NCI-H526 treated with DMSO at 0.1 percent for 48 hours (cell line): ENCODE measurements around the gene ST8SIA2.

Experiments used
- DNase-seq: peaks from one replicate; lab custom pipeline; 2025; lab: John Stamatoyannopoulos, UW

ST8SIA2 gene

DNA sequence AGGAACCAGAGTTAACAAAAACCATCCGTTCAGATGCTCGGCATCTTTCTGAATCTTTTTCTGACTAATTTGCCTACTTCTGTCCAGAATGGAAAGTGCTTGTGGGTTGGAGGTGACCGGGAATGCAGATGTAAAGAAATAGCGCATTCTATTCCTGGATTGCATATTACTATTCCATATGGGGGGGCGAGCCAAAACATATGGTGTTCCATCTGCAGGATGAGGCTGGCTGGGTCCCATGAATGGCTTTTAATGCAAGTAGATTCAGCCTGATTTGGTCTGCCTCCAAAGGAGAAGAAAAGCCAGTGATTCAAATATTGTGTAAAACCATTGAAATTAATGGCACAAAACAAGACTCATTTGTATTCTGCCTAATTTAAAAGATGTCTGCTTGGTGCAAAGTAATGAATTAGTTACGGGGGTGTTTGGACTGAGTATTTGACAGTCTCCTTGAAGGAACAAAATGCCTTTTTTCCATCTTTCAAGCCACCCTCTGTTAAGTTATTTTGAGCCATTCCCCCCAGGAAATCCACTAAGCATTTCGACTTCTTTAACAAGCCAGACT lies 99.0 kb downstream of the ST8SIA2 start:
- no peak for DNase-seq

DNA sequence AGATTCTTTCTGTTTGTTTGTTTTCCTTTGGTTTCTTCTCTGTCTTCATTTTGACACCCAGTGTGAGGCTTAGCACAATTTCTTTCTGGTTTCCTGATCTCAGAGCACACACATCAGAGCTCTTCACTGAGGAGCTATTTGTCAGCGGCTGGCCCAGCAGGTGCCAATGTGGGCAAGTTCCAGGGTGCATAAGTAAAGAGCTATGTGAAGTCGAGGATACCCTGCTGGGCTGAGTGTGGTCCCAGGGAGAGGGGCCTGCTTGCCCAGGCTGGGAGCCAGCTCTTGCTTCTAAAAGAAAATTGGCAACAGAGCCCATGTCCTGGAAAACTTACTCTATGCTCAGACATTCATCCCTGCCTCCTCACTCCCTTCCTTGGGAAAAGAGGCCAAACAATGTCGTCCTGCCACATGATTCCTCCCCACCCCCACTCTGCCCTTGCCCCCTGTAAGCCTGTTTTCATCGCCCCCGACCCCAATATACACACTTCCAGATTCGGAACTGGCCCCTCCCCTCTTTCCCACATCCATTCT lies 101.2 kb downstream of the ST8SIA2 start:
- no peak for DNase-seq

DNA sequence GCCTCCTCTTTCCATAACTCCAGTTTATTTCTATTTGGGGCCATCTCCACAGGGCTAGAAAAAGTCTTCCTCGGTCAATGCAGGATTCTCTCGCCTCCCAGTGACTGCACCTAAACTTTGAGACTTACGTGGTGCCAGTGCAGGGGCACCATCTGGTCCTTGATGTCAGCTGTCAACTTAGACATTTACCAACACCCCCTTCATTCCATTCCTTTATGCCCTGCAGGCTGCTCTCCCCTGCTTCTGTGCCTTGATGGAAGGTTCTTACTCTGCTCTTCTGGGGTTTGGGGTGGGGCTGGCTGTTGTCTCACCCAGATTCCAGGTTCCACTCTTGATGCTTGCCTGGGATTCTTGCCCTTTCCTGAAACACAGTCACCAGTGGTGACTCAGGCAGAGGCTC lies 101.8 kb downstream of the ST8SIA2 start:
- DNase-seq: no peak

DNA sequence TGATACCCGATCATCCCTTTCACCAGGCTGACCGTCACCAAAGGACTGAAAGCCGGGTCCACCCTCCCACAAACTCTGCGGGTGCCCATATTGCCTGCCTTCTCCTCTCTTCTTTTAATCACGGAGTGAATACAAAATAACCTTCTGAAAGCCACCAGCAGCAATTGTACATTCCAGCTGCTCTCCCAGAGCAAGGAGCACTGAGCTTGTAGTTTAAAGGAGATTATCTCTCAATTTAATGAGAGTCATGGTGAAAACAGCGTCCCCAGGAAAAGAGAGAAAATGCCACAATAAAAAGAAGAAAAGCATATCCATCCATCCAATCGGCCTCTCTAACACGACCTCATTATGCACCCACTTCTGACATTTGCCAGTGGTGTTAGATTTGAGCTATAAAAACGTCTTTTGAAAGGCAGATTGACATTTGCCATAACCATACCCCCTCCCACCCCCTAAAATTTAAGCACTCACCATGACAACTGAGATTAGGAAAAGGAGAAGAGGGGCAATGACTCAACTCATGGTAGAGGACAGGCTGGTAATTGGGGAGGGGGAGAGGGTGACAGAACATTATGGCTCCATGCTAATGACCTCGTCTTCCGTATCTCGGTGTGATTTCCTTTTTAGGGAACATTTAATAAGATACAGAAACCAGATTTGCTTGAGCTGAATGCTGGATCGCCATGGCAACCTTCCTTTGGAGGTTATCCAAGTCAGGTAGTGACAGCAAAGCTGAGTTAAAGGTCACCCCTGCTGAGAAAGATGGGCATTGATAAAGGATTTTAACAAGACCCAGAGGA lies 106.2 kb downstream of the ST8SIA2 start:
- no peak for DNase-seq

DNA sequence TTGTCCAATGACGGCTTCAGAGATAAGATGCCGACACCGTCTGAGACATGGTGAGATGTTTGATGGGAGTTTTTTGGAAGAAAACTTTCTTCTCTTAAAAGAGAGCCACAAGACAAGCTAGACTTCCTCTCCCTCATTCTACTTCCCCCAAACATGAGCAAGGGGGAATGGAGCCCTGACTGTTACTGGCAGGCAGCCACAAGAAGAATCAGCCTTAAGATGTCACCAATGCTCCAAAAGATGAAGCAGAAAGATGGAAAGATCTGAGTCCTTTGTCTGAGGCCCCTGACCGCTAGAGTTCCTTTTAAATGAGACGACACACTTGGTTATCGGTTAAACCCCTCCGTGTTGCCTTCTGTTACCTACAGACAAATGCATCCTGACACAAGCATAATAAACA lies 108.7 kb downstream of the ST8SIA2 start:
- no peak for DNase-seq

DNA sequence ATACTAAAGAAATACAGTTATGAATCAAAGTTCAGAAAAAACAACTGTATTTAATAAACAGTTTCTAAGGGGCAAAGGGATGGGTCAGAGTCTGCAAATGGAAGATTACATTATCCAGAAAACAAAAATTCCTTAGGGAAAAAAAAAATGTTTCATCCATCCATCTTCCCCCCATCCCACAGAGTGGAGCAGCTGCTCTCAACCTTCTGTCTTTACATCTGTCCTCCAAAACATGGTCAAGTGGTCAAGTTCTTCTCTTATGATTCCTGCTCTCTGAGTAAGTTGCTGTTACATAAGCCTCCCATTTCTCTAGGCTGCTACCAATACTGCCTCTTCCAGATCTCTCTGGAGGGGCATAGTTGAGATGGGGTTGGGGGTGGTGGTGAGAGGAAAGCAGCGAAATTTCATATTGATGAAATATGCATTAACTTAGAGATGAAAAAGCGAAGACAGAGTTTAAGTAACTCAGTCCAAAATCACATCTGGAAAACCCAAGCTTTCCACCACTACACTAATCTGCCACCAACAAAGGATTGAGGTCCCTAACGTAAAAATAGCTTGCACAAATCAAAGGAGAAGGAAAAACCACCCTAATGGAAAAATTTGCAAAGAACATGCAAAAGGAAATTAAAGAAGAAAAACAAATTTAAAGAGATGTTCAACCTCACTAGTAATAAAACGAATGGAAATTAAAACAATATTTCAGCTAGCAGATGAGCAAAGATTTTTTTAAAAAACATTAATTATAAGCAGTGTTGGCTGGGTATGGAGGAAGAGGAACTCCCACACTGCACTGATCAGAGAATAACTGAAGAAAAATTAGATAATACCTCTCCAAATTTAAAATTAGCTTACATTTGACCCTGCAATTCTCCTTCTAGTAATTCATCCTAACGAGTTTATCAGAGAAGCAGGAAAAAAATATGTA lies 109.5 kb downstream of the ST8SIA2 start:
- DNase-seq: no peak

DNA sequence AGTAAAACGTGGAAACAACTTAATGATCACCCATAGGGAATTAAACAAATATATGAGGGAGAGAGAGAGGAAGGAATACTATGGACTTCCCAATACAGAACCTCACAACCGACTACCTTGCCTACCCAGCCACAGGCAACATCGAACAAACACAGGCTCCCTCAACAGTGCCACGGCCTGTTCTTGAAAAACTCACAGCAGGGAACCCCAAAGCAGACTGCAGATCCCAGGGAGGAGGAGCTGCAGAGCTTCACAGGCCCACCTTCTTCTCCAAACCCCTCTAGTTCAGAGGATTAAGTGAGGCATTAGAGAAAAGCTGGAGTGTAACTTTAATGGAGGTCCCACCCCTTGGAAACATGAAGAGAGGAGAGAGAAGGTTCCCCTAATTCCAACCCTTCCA lies 110.2 kb downstream of the ST8SIA2 start:
- no peak for DNase-seq

DNA sequence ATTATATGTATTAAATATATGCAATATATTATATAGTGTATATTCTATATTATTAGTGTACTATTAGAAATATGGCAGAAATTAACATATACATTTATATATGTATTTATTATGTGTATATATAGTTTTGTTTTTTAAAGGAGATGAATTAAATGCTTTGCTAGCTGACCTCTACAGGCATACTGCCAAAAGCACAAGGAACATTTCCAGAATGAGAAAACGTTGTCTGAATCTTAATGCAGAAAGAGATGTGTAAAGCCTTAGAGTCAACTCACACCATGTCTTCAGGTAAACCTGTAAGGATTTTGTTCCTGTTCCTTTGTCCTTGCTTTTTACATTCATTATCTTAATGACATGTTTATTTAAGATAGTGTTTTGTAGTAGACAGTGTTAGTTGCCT lies 111.9 kb downstream of the ST8SIA2 start:
- no peak for DNase-seq

DNA sequence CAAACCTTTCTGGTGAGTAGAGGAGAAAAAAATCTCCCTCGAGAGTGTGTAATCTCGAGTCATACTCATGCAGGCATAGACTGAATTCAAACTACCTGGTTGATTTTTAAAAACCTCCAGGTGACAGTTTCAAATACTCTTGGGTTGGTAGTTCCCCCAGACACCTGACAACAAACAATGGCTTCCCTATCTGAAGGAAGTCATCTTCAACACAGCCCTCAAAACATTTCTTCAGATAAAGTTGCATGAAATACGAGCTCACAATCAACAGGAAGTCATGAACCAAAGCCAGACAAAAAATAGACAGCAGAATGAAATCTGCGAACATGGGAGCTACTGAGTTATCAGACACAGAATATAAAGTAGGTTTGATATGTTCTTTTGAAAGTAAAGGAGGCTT lies 112.8 kb downstream of the ST8SIA2 start:
- DNase-seq: no peak

DNA sequence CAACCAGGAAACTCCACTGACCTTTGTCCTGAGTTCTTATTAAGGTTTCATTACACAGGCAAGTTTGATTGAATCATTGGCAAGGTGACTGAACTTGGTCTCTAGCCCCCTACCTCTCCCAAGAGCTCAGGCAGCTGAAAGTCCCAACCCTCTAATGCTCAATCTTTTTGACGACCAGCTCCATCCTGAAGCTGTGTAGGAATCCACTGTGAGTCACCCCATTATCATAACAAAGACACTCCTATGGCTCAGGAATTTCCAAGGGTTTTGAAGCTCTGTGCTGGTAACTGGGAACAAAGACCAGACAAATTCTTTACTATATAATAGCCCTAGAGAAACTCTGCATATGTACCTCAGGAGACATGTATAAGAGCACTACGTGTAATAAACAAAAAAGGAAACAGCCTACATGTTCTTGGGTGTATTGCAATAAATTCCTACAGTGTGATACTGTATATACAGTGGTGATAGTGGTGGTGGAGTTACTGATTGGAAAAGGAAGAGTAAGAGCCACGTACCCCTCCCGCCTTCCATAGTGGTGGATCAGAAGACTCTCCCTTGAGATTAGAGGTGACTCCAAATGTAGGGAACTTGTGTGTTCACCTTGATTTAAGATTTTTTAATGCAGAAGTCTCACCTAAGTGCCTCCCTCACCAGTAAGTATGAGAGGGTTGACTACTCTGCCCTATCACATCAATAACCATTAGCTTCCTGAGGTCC lies 116.6 kb downstream of the ST8SIA2 start:
- DNase-seq: no peak
